GM21825 (cell line): ENCODE results near the gene NRCAM.
"Not testable (repeated sequence)": the region's sequence is repeated elsewhere in the genome, so short reads cannot be mapped to it uniquely, and the experiment has no call there.

Experiments used
- ATAC-seq: cut with Tn5 transposase; IDR thresholded peaks from one replicate; pipeline ENCODE4 v1.9.1; 2021; ENCODE audit warnings: mild to moderate bottlenecking, moderate library complexity; ENCODE audit not compliant: unreplicated experiment

Gene NRCAM

GRCh38 chr7:108455998-108456677 lies at the start of gene NRCAM:
TSS of gene NRCAM (minus strand) at chr7:108456436. CDS start at chr7:108240064, 216,372 bp downstream.
- ATAC-seq = no peak

GRCh38 chr7:108504576-108504975 lies 48.3 kb upstream of the NRCAM start:
- not testable (repeated sequence) for ATAC-seq

- ATAC-seq = peak; percentile 97
Observed at GRCh38 chr7:108503112-108504026, 47.1 kb upstream of the NRCAM start.

GRCh38 chr7:108499566-108499965 lies 43.3 kb upstream of the NRCAM start:
- no peak for ATAC-seq

GRCh38 chr7:108498481-108498880 lies 42.2 kb upstream of the NRCAM start:
- no peak for ATAC-seq

- ATAC-seq = peak; percentile 62
Observed at GRCh38 chr7:108497082-108497725, 41.0 kb upstream of the NRCAM start.

DNA sequence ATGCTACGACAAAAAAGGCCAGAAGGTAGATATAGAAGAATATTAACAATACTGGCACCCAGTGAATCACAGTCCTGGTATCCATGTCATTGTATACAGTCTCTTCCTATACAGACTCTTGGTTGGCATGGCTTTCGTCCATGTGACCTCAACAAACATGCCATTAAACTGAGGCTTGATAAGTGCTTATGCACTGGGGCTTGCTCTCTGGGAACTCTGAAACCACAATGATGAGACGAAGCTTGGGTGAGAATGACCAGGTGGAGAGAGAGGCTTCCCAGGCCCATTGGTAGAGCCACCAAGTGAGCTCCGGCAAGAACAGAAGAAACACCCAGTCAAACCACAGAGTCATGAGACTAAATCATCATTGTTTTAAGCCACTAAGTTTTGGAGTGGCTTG lies 36.5 kb upstream of the NRCAM start:
- no peak for ATAC-seq

DNA sequence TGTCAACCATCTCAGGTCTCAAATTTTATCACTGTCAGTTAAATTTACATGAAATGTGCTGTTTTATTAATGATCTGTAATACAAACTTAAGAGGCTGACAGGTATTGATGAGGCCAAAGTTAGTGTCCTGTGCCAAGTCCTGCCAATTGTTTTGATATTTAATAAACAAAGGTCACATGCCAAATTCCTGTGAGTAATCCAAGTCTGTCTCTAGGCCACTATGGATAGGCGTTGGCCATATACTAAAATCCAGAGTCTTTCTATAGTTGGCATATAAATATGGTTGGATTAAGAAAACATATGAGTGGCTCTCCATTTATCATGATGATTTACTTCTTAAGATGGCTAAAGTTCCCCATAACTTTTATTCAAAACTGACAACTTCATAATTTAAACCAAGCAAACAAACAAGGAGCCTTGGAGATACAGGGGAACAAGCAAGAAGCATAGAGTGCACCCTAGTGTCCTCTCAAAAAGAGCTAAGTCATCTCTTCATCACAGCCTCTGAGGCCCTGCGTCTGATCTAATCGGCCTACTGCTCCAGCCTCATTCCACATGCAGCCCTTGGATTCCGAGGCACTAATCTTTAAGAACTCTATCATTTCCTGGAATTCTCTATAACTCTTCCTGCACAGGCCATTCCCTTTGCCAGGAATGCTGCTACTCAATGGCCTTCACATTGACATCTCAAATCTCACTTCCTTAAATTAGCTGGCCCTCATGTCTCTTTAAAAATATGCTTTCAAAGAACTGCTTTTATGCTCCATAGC lies 32.7 kb upstream of the NRCAM start:
- ATAC-seq = no peak

DNA sequence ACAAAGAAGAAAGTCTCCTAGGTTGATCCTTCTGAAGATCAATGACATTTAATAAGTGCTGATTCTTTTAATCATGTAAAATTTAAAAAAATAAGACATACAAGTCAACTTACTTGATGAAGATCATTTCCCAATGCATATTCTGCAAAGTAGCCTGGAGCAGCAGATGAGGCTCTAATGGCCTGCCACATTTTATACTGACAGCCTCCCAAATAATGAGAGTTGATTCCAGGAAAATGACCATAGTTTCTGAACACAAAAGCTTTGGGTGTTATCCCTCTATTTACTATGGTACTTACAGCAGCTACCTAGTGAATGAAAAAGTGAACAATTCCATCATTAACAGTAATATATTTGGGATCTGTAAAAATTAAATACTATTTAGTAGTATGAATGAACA lies 31.4 kb upstream of the NRCAM start:
- no peak for ATAC-seq

DNA sequence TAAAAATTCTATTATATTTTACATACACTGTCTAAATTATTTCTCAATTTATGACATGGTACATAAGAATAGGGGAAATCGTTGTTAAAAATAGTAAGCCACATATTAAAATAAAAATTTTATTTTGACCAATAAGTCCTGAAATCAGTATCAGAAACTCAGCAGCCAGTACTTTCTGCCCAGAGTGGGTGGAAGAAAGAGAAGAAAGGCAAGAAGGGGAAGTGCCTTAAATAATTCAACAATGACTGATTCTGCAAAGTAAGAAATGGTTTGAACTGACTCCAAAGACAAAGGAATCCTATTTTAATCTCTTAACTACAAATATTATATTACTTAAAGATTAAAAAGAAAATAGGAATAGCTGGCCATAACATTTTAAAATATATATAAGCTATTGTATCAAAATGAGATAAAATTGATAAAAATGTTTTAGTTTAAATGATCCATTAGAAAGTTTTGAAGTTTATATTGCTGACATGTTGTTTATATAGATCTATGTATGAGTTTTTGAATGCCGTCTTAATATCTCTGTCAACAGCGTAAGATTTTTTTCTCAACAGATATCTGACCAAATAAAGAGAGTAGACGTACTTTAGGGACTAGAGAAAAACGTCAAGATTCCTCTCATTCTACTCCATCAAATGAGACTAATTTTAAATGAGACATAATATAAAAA lies 30.2 kb upstream of the NRCAM start:
- ATAC-seq = no peak

GRCh38 chr7:108484137-108484536 lies 27.9 kb upstream of the NRCAM start:
- ATAC-seq = no peak

- ATAC-seq = no peak
Observed at GRCh38 chr7:108480311-108480710, 24.1 kb upstream of the NRCAM start.

DNA sequence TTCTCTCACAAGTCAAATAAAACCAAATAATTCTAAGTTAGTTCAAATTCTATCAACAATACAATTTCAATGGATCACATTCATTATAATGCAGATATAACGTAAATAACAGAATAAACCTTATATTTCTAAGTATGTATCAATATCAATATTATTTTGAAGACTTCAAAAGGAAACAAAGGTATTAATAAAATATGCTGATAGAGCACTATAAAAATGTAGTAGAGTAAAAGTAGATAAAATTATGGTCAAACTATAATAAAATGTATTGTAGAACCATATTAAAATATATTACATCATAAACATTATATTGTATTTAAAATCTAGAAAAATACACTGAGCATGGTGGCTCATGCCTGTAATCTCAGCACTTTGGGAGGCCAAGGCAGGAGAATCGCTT lies 23.5 kb upstream of the NRCAM start:
- ATAC-seq = no peak

- ATAC-seq = no peak
Observed at GRCh38 chr7:108479118-108479517, 22.9 kb upstream of the NRCAM start.

DNA sequence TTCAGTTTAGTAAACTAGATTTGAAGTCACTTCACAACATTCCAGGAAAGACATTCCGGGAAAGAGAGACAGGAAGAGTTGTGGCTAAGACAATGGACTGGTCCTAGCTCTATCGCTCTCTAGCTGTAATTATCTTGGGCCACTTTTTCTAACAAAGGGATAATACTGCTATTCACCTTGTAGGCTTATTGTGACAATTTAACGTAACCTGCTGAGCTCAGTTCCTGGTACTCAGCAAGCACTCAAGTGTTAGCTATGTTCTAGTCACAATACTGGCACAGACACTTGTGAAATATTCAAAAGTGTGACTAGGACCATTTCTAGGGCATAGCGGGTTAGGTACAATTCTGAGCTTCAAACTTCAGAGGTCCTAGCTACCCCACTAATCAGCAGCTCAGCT lies 12.0 kb upstream of the NRCAM start:
- no peak for ATAC-seq

DNA sequence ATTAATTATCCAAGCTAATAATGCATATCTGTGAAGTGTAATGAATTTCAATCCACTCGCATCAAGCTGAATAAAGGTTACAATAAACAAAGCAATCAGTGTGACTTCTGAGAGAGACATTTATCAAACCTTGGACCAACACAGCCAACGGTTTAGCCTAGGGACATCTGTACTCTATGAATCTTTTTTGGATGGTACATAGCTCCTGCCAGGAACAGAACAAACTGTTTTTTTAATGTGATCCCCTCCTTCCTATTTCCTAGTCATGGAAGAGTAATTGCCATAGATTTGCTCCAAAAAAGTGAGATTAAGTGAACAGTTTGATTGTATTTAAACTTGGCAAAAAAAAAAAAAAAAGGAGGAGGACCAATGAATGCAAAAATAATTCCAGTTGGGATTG lies 11.2 kb upstream of the NRCAM start:
- no peak for ATAC-seq

DNA sequence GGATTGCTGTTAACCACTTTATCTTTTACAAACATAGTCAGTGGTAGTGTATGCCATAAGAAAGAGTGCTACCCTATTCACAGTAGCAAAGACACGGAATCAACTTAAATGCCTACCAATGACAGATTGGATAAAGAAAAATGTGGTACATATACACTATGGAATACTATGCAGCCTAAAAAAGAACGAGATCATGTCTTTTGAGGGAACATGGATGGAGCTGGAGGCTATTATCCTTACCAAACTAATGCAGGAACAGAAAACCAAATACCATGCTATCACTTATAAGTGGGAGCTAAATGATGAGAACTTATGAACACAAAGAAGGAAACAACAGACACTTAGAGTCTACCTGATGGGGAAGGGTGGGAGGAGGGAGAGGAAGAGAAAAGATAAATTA lies 10.1 kb upstream of the NRCAM start:
- not testable (repeated sequence) for ATAC-seq

GRCh38 chr7:108464743-108465142 lies 8.5 kb upstream of the NRCAM start:
- ATAC-seq = no peak

- no peak for ATAC-seq
Observed at GRCh38 chr7:108463613-108464012, 7.4 kb upstream of the NRCAM start.

DNA sequence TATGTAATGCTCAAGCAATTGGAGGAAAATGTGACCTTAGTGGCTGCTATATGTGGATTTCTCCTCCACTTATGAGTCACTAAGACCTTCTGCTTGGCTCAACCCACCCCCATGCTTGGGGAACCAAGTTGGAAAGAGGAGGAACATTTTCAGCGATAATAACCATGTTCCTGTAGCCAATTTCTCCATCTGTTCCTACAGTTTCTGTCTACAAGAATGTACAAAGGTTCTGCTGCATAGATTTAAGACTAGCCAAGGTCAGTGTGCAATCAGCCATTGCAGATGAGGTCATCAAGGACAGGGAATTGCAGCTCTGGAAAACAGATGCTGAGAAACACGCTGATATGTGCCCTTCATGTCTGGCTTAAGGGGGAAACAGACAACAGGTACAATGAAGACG lies 5.6 kb upstream of the NRCAM start:
- no peak for ATAC-seq
